HepG2 (cell line): ENCODE data around the gene ROM1. TPM values are rescaled to one million over a fixed set of nuclear protein-coding genes. Genes with fewer than 3 reads are reported as not detected.
A peak's percentile ranks its signal among the peaks of the same experiment; 100 is the strongest.

Experiments used
- AHR ChIP-seq: IDR thresholded peaks from 2 replicates; pipeline ENCODE4 v1.6.1; 2018; ENCODE audit warnings: missing genetic modification reagents, missing compliant biosample characterization
- ELF1 ChIP-seq: sonication (generic); formaldehyde crosslinking; IDR thresholded peaks from 2 replicates; pipeline ENCODE4 v1.4.0; 2020; ENCODE audit warnings: missing genetic modification reagents
- HNRNPLL ChIP-seq: fragments of 200-400 bp; formaldehyde crosslinking; IDR thresholded peaks from 2 replicates; pipeline ENCODE4 v1.6.1; 2017; ENCODE audit warnings: mild to moderate bottlenecking, low read depth, low read length; ENCODE audit not compliant: poor library complexity, severe bottlenecking
- MYPOP ChIP-seq: sonication (generic); formaldehyde crosslinking; IDR thresholded peaks from 2 replicates; pipeline ENCODE4 v1.8.1; 2023; ENCODE audit warnings: mild to moderate bottlenecking, moderate library complexity, missing genetic modification reagents
- NFE2L2 ChIP-seq: fragments of 150-350 bp; IDR thresholded peaks from 2 replicates; pipeline ENCODE4 v1.6.1; 2014; ENCODE audit warnings: low read length
- NKX3-1 ChIP-seq: sonication (generic); formaldehyde crosslinking; IDR thresholded peaks from 2 replicates; pipeline ENCODE4 v1.5.0; 2020; ENCODE audit warnings: missing genetic modification reagents
- PITX1 ChIP-seq: sonication (generic); formaldehyde crosslinking; IDR thresholded peaks from 2 replicates; pipeline ENCODE4 v1.5.1; 2020; ENCODE audit warnings: mild to moderate bottlenecking, missing genetic modification reagents
- TAF15 ChIP-seq: fragments of 200-400 bp; formaldehyde crosslinking; IDR thresholded peaks from one replicate; pipeline ENCODE4 v1.6.1; 2018; ENCODE audit warnings: mild to moderate bottlenecking, low read depth, low read length; ENCODE audit not compliant: poor library complexity, severe bottlenecking
- ZBTB44 ChIP-seq: sonication (generic); formaldehyde crosslinking; IDR thresholded peaks from 2 replicates; pipeline ENCODE4 v1.4.0; 2020; ENCODE audit warnings: missing genetic modification reagents
- ZFP41 ChIP-seq: sonication (generic); formaldehyde crosslinking; IDR thresholded peaks from 2 replicates; pipeline ENCODE4 v1.4.0; 2020; ENCODE audit warnings: mild to moderate bottlenecking, missing genetic modification reagents, borderline replicate concordance
- ZNF124 ChIP-seq: sonication (generic); formaldehyde crosslinking; IDR thresholded peaks from 2 replicates; pipeline ENCODE4 v1.4.0; 2020; ENCODE audit warnings: missing genetic modification reagents
- ZNF33A ChIP-seq: sonication (generic); formaldehyde crosslinking; IDR thresholded peaks from 2 replicates; pipeline ENCODE4 v1.5.1; 2020; ENCODE audit warnings: missing genetic modification reagents, mild to moderate bottlenecking, moderate library complexity, borderline replicate concordance
- ZNF597 ChIP-seq: sonication (generic); formaldehyde crosslinking; IDR thresholded peaks from 2 replicates; pipeline ENCODE4 v1.5.0; 2020; ENCODE audit warnings: missing genetic modification reagents
- ZNF747 ChIP-seq: sonication (generic); formaldehyde crosslinking; IDR thresholded peaks from 2 replicates; pipeline ENCODE4 v1.8.1; 2023; ENCODE audit warnings: missing genetic modification reagents, mild to moderate bottlenecking, borderline replicate concordance
- ZNF780A ChIP-seq: sonication (generic); formaldehyde crosslinking; IDR thresholded peaks from 2 replicates; pipeline ENCODE4 v1.8.0; 2022; ENCODE audit warnings: mild to moderate bottlenecking, missing genetic modification reagents, moderate library complexity
- ZXDC ChIP-seq: sonication (generic); formaldehyde crosslinking; IDR thresholded peaks from 2 replicates; pipeline ENCODE4 v1.5.0; 2020; ENCODE audit warnings: mild to moderate bottlenecking, missing genetic modification reagents
- polyA plus RNA-seq, 8 experiments: library from polyadenylated mRNA; depleted of rRNA in 3 of 8; stranded (reverse) in 7 of 8; unstranded in 1 of 8; fragments of >200 nt; fragmentation: Illumina TruSeq in 4 of 8; extraction: Trizol in 4 of 8; gene quantifications; 2 replicates each; pipeline versions ENCODE4 v1.2.1 to v1.2.3, GENCODE V29; 2011 to 2016; ENCODE audit warnings: low read depth in 4 of 8, missing spikeins in 1 of 8, mixed read lengths in 1 of 8; ENCODE audit not compliant: insufficient read depth in 1 of 8
- total RNA-seq, 5 experiments: library from RNA; depleted of rRNA; stranded (reverse); fragments of >200 nt; fragmentation: Illumina TruSeq; extraction: Trizol; gene quantifications; 2 replicates each; pipeline ENCODE4 v1.2.3, GENCODE V29; 2016; ENCODE audit warnings: low read depth in 1 of 5
- TF ChIP-seq, protein P1 (sequence below): sonication (generic); formaldehyde crosslinking; IDR thresholded peaks from 2 replicates; pipeline ENCODE4 v1.5.0; 2020; ENCODE audit warnings: mild to moderate bottlenecking, missing genetic modification reagents
- TF ChIP-seq, protein P2 (sequence below): sonication (generic); formaldehyde crosslinking; IDR thresholded peaks from 2 replicates; pipeline ENCODE4 v1.5.0; 2020; ENCODE audit warnings: missing genetic modification reagents, mild to moderate bottlenecking, borderline replicate concordance

ROM1 gene
- total and polyA plus RNA-seq, 2 of the 13 experiments (the other 11 are each of a cell fraction or from before 2014, with no cell fraction given): 1.2 to 2.4 TPM

DNA sequence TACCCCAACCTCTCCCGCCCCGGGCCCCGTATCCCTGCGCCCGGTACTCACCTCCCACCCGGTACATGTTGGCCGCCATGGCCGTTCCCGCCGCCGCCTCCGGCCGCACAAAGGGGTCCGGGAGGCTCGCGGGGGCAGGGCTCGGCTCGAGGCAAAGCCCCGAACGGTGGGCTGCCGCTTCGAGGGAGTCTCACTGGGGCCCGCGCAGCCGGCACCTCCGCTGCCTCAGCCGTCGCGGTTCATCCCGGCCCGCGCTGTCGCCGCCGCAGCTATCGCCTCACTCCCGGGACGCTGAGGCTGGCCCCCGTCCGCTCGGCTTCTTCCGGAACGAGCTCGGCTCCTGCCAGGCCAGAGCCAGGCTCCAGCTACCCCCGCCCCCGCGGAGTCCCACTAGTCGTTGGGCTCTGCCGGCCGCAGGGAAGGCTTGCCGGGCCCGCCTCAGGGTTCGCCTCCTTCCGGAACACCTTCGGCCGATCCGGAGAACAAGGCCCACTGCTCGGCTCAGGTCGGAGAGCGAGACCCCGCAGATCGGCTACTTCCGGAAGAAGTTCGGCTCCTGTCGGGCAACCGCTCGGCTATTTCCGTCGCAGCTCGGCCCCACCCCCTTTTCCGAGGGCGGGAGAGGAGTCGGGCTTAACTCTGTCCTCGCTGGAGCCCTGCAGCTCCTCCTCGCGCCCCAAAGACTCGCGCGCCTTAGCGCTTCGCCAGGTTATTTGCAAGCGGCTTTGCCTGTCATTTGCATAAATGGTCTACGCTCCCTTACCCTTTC is 11.5 kb upstream of the ROM1 start, which contains the start of gene MTA2 (continued):
- TF ChIP-seq ZNF597 (no peak), ZNF780A (CRISPR knock-in tag) (peak; percentile 92), HNRNPLL (peak; percentile 46), NFE2L2 (no peak), PITX1 (CRISPR knock-in tag) (no peak), MYPOP (CRISPR knock-in tag) (peak; percentile 83), AHR (CRISPR knock-in tag) (no peak), NKX3-1 (CRISPR knock-in tag) (peak; percentile 34; the same call in 1 of the 2 replicates), ELF1 (CRISPR knock-in tag) (peak; percentile 81), ZNF124 (CRISPR knock-in tag) (peak; percentile 18; the same call in 1 of the 2 replicates), ZNF747 (CRISPR knock-in tag) (peak; percentile 70; the same call in 1 of the 2 replicates), ZXDC (CRISPR knock-in tag) (peak; percentile 6; the same call in 1 of the 2 replicates), ZBTB44 (CRISPR knock-in tag) (0 out of 2 replicates have a peak, but pooled peaks have one; percentile 46), TAF15 (no peak), ZFP41 (0 out of 2 replicates have a peak, but pooled peaks have one; percentile 64), ZNF33A (CRISPR knock-in tag) (no peak)
- TF ChIP-seq, protein P1, sequence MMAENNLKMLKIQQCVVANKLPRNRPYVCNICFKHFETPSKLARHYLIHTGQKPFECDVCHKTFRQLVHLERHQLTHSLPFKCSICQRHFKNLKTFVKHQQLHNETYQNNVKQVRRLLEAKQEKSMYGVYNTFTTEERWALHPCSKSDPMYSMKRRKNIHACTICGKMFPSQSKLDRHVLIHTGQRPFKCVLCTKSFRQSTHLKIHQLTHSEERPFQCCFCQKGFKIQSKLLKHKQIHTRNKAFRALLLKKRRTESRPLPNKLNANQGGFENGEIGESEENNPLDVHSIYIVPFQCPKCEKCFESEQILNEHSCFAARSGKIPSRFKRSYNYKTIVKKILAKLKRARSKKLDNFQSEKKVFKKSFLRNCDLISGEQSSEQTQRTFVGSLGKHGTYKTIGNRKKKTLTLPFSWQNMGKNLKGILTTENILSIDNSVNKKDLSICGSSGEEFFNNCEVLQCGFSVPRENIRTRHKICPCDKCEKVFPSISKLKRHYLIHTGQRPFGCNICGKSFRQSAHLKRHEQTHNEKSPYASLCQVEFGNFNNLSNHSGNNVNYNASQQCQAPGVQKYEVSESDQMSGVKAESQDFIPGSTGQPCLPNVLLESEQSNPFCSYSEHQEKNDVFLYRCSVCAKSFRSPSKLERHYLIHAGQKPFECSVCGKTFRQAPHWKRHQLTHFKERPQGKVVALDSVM (CRISPR knock-in tag): peak; percentile 41; the same call in 1 of the 2 replicates
- TF ChIP-seq, protein P2, sequence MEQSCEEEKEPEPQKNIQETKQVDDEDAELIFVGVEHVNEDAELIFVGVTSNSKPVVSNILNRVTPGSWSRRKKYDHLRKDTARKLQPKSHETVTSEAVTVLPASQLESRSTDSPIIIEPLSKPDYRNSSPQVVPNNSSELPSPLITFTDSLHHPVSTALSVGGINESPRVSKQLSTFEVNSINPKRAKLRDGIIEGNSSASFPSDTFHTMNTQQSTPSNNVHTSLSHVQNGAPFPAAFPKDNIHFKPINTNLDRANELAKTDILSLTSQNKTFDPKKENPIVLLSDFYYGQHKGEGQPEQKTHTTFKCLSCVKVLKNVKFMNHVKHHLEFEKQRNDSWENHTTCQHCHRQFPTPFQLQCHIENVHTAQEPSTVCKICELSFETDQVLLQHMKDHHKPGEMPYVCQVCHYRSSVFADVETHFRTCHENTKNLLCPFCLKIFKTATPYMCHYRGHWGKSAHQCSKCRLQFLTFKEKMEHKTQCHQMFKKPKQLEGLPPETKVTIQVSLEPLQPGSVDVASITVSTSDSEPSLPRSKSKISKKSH (CRISPR knock-in tag): peak; percentile 26; the same call in 1 of the 2 replicates
